ENCODE data around the gene CHRNG.
"Not testable (repeated sequence)": the region's sequence is repeated elsewhere in the genome, so short reads cannot be mapped to it uniquely, and the experiment has no call there.

Gene CHRNG

GRCh38 chr2:232528746-232529460, 10.6 kb upstream of the CHRNG start:
- H3K4me3 ChIP-seq (ENCODE audit: low read depth, low read length) = no peak overlapping the region
- no peaks in the 10 kb centered on the region for H3K36me3 ChIP-seq (ENCODE audit: control insufficient read depth, insufficient read depth, low read length)
- H3K27ac ChIP-seq (ENCODE audit: low read depth, low read length) = no peak overlapping the region
- no peaks in the 10 kb centered on the region for H3K9me3 ChIP-seq (ENCODE audit: control insufficient read depth, insufficient read depth, low read length)
- H3K4me1 ChIP-seq (ENCODE audit: control insufficient read depth, insufficient read depth, low read length) = peaks cover 4% of the 10 kb centered on the region; the same call in 1 of the 2 replicates
- H3K9ac ChIP-seq (ENCODE audit: low read depth, low read length) = no peak overlapping the region
- H3K27me3 ChIP-seq (ENCODE audit: control insufficient read depth, insufficient read depth, low read length) = peaks cover 22% of the 10 kb centered on the region

- Histone ChIP-seq H3K4me3 (ENCODE audit: low read depth, low read length) (no peak overlapping the region), H3K9ac (ENCODE audit: low read depth, low read length) (no peak overlapping the region), H3K27ac (ENCODE audit: low read depth, low read length) (no peak overlapping the region)
These were observed 9.5 kb upstream of the CHRNG start for GRCh38 chr2:232529806-232530547.

GRCh38 chr2:232530626-232531260, 8.7 kb upstream of the CHRNG start:
- Histone ChIP-seq H3K4me3 (ENCODE audit: low read depth, low read length) (no peak overlapping the region), H3K36me3 (ENCODE audit: control insufficient read depth, insufficient read depth, low read length) (no peaks in the 10 kb centered on the region)

More at GRCh38 chr2:232529806-232530547, 9.5 kb upstream of the CHRNG start:
- H3K27me3 ChIP-seq (ENCODE audit: control insufficient read depth, insufficient read depth, low read length) = peaks cover 11% of the 10 kb centered on the region
- H3K4me1 ChIP-seq (ENCODE audit: control insufficient read depth, insufficient read depth, low read length) = no peaks in the 10 kb centered on the region
- H3K36me3 ChIP-seq (ENCODE audit: control insufficient read depth, insufficient read depth, low read length) = no peaks in the 10 kb centered on the region
- H3K9me3 ChIP-seq (ENCODE audit: control insufficient read depth, insufficient read depth, low read length) = no peaks in the 10 kb centered on the region

GRCh38 chr2:232532419-232532818, 7.1 kb upstream of the CHRNG start:
- no peaks in the 10 kb centered on the region for H3K36me3 ChIP-seq (ENCODE audit: control insufficient read depth, insufficient read depth, low read length)
- no peak overlapping the region for H3K9ac ChIP-seq (ENCODE audit: low read depth, low read length)
- no peaks in the 10 kb centered on the region for H3K4me1 ChIP-seq (ENCODE audit: control insufficient read depth, insufficient read depth, low read length)
- H3K4me3 ChIP-seq (ENCODE audit: low read depth, low read length) = no peak overlapping the region
- no peaks in the 10 kb centered on the region for H3K9me3 ChIP-seq (ENCODE audit: control insufficient read depth, insufficient read depth, low read length)
- peaks cover 7% of the 10 kb centered on the region; the same call in 1 of the 2 replicates for H3K27me3 ChIP-seq (ENCODE audit: control insufficient read depth, insufficient read depth, low read length)
- no peak overlapping the region for H3K27ac ChIP-seq (ENCODE audit: low read depth, low read length)

More at GRCh38 chr2:232530626-232531260, 8.7 kb upstream of the CHRNG start:
- Histone ChIP-seq H3K4me1 (ENCODE audit: control insufficient read depth, insufficient read depth, low read length) (no peaks in the 10 kb centered on the region), H3K27ac (ENCODE audit: low read depth, low read length) (no peak overlapping the region), H3K27me3 (ENCODE audit: control insufficient read depth, insufficient read depth, low read length) (peaks cover 7% of the 10 kb centered on the region), H3K9ac (ENCODE audit: low read depth, low read length) (no peak overlapping the region), H3K9me3 (ENCODE audit: control insufficient read depth, insufficient read depth, low read length) (no peaks in the 10 kb centered on the region)

GRCh38 chr2:232532821-232533220, 6.7 kb upstream of the CHRNG start:
- not testable (repeated sequence) for H3K27ac ChIP-seq (ENCODE audit: low read depth, low read length); H3K36me3 ChIP-seq (ENCODE audit: control insufficient read depth, insufficient read depth, low read length); H3K9me3 ChIP-seq (ENCODE audit: control insufficient read depth, insufficient read depth, low read length); H3K4me1 ChIP-seq (ENCODE audit: control insufficient read depth, insufficient read depth, low read length); H3K4me3 ChIP-seq (ENCODE audit: low read depth, low read length); H3K27me3 ChIP-seq (ENCODE audit: control insufficient read depth, insufficient read depth, low read length); H3K9ac ChIP-seq (ENCODE audit: low read depth, low read length)

- Histone ChIP-seq H3K9ac (ENCODE audit: low read depth, low read length) (no peak overlapping the region), H3K4me3 (ENCODE audit: low read depth, low read length) (no peak overlapping the region), H3K4me1 (ENCODE audit: control insufficient read depth, insufficient read depth, low read length) (peaks cover 7% of the 10 kb centered on the region; the same call in 1 of the 2 replicates), H3K9me3 (ENCODE audit: control insufficient read depth, insufficient read depth, low read length) (no peaks in the 10 kb centered on the region), H3K27me3 (ENCODE audit: control insufficient read depth, insufficient read depth, low read length) (no peaks in the 10 kb centered on the region), H3K36me3 (ENCODE audit: control insufficient read depth, insufficient read depth, low read length) (no peaks in the 10 kb centered on the region), H3K27ac (ENCODE audit: low read depth, low read length) (no peak overlapping the region)
These were observed 5.4 kb upstream of the CHRNG start for GRCh38 chr2:232533944-232534710.

- Histone ChIP-seq H3K9me3 (ENCODE audit: control insufficient read depth, insufficient read depth, low read length) (no peaks in the 10 kb centered on the region), H3K4me1 (ENCODE audit: control insufficient read depth, insufficient read depth, low read length) (peaks cover 9% of the 10 kb centered on the region; the same call in 1 of the 2 replicates)
These were observed 4.4 kb upstream of the CHRNG start for GRCh38 chr2:232534940-232535651.

GRCh38 chr2:232535761-232536530, 3.5 kb upstream of the CHRNG start:
- Histone ChIP-seq H3K9me3 (ENCODE audit: control insufficient read depth, insufficient read depth, low read length) (no peaks in the 10 kb centered on the region), H3K27ac (ENCODE audit: low read depth, low read length) (no peak overlapping the region), H3K4me1 (ENCODE audit: control insufficient read depth, insufficient read depth, low read length) (peaks cover 9% of the 10 kb centered on the region; the same call in 1 of the 2 replicates), H3K4me3 (ENCODE audit: low read depth, low read length) (no peak overlapping the region), H3K27me3 (ENCODE audit: control insufficient read depth, insufficient read depth, low read length) (no peaks in the 10 kb centered on the region), H3K9ac (ENCODE audit: low read depth, low read length) (no peak overlapping the region), H3K36me3 (ENCODE audit: control insufficient read depth, insufficient read depth, low read length) (no peaks in the 10 kb centered on the region)

More at GRCh38 chr2:232534940-232535651, 4.4 kb upstream of the CHRNG start:
- Histone ChIP-seq H3K27ac (ENCODE audit: low read depth, low read length) (no peak overlapping the region), H3K4me3 (ENCODE audit: low read depth, low read length) (no peak overlapping the region), H3K27me3 (ENCODE audit: control insufficient read depth, insufficient read depth, low read length) (no peaks in the 10 kb centered on the region), H3K36me3 (ENCODE audit: control insufficient read depth, insufficient read depth, low read length) (no peaks in the 10 kb centered on the region), H3K9ac (ENCODE audit: low read depth, low read length) (no peak overlapping the region)

GRCh38 chr2:232537079-232537478, 2.4 kb upstream of the CHRNG start:
- Histone ChIP-seq H3K27ac (ENCODE audit: low read depth, low read length) (no peak overlapping the region), H3K4me1 (ENCODE audit: control insufficient read depth, insufficient read depth, low read length) (peaks cover 9% of the 10 kb centered on the region; the same call in 1 of the 2 replicates), H3K36me3 (ENCODE audit: control insufficient read depth, insufficient read depth, low read length) (no peaks in the 10 kb centered on the region), H3K9ac (ENCODE audit: low read depth, low read length) (no peak overlapping the region), H3K9me3 (ENCODE audit: control insufficient read depth, insufficient read depth, low read length) (no peaks in the 10 kb centered on the region), H3K27me3 (ENCODE audit: control insufficient read depth, insufficient read depth, low read length) (no peaks in the 10 kb centered on the region), H3K4me3 (ENCODE audit: low read depth, low read length) (no peak overlapping the region)
